GM19468 (cell line): ENCODE measurements around the gene SSUH2.
"Not testable (repeated sequence)": the region's sequence is repeated elsewhere in the genome, so short reads cannot be mapped to it uniquely, and the experiment has no call there.

Experiments
- ATAC-seq: cut with Tn5 transposase; IDR thresholded peaks from one replicate; pipeline ENCODE4 v1.9.1; 2021; ENCODE audit warnings: mild to moderate bottlenecking, moderate library complexity, moderate number of reproducible peaks; ENCODE audit not compliant: unreplicated experiment; ENCODE audit errors: extremely low read depth

The SSUH2 gene

DNA sequence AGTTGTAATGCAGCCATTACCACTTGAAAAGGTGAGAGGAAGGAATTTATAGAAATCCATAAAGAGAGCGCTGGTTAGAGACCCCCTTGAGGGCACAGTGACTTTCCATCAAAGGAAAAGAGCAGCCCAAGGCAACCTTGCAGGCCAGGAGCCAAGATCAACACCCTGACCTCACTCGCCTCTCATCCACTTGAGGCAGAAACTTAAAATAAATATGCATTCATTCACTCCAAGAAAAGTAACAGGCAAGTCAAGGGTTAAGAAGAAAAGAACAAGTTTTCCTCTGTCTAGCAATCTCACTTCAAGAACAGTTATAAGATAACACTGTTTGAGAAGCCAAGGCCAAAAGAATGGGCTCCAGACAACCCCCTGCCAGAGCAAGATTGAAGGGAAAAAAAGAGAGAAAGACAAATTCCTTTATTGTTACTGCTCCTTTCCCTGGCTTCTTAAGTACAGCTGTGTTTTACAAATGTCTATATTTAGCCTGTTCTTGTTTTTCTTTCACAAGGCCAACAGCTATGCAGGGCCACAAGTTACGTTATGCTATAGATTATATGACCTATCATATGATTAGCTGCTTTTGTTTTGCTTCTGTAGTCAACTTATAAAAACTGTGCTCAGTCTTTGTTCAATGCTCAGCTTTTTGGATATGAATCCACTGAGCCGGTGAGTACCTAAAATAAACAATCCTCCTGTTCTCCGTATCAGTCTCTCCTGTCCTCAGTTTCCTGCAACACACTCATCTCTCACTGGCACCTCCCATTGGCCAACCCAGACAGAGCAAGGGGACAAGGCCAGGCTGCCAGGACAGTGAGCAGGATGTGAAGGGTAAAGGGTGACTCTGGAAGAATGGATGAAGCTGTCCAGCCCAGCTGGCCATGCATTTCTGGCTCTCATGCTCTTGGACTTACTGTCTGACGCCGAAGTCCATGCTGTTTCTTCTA is 15.8 kb upstream of the SSUH2 start:
- ATAC-seq, result no peak

DNA sequence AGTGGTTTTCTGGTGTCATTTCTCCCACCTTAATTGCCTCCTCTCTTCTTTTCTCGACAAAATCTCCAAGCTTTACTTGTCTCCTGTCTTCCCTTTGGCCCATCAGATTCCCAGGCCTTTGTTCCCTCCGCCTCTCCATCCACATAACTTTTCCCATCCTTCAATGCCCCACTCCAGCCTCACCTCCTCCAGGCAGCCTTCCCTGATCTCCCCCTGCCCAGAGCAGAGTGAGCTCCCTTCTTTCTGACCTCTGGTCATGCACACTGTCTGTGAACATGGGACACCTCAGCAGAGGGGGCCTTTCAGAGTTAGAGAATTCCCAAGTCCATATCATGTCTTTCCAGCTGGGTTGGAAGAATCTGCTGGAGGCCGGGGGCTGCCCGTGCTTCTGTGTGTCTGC is 14.6 kb upstream of the SSUH2 start:
- no peak for ATAC-seq

DNA sequence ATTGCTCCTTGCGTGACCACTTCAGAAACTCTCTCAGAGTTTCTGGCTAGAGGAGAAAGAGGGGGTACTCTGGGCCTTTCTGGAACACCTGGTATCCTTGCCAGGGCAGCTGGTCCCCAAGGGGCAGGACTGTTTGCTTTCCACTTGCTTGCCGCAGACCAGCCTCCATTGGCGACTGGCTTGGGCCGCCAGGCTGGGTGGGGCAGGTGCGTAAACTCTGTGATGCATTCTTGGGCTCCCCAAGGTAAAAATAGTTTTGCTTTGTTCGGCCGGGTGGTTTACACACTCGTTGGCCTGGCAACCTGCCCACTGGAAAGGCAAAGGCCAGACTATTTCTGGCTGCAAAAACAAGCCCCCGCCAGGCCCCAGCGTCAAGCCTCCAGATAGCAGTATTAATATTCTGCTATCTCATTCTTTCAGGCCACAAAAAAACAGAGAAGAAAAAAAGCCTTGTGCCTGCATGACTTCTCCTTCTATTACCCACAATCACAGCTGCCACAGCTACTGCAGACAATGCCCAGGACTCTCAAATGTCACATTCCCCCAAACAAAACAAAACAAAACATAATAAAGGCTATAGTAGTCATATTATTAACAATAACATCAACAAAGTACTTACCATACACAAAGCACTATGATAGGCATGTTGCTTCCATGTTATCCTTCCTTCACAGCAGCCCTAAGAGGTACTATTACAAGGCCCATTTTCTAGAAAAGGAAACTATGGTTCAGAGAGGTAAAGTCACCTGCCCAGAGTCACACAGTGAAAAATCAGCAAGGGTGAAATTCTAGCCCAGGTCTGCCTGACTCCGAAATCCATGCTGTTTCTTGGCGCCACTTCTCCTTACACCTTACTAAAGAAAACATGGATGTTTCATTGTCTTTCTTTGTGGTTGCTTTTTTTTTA is 14.0 kb upstream of the SSUH2 start:
- peak; percentile 79 for ATAC-seq

DNA sequence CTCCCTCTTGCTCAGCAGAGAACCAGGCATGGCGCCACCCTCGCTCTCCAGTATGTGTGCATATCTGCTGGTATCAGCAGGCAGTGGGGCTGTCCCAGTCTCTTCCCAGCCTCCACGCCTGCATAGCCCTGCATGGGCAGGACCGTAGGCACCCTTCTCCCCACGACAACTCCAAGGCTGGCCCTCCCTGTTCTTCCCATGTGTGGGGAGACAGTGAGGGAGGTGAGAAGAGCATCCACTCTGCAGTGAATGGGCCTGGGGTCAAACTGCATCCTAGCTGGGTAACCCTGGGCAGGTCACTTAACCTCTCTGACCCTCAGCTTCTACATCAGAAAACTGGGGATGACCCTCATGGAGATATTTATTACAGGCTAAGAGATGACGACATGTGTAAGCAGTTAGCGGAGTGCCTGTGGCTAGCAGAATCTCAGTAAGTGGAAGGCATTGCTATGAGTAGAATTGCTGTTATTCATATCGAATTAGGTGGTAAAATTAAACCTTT is 13.3 kb upstream of the SSUH2 start:
- peak; percentile 19 for ATAC-seq

DNA sequence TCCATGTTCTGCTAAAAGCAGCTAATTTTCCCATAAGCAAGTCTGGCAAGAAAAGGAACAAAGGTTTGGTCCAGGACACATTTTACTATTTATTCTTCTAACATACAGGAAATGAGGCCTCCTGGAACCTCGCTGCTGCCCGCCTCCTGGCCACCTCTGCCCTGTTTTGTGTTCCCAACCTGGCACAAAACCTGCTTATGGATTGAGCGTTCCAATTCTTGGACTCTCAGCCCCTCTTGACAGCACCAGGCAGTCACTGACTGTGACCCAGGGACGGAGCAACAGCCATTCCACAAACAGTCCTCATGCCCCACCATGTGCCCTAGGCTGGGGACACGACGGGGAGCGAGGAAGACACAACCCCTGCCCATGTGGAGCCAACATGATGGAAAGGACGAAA is 11.6 kb upstream of the SSUH2 start:
- no peak for ATAC-seq

DNA sequence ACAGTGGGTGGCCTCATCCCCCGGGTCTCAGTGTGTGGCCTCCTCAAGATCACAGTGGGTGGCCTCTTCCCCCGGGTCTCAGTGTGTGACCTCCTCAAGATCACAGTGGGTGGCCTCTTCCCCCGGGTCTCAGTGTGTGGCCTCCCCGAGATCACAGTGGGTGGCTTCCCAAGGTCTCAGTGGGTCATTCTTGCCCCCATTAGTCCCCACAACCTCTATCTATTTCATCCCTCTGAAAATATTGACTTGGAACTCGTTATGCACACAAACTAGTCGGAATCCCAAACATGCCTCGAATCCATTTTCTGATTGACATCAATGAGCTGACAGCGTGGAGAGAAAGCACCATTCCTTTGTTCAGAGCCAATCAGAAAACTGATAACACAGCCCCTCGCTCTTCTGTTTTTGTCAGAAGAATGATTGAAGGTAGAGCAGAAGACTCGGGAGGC is 10.8 kb upstream of the SSUH2 start:
- ATAC-seq, result no peak

DNA sequence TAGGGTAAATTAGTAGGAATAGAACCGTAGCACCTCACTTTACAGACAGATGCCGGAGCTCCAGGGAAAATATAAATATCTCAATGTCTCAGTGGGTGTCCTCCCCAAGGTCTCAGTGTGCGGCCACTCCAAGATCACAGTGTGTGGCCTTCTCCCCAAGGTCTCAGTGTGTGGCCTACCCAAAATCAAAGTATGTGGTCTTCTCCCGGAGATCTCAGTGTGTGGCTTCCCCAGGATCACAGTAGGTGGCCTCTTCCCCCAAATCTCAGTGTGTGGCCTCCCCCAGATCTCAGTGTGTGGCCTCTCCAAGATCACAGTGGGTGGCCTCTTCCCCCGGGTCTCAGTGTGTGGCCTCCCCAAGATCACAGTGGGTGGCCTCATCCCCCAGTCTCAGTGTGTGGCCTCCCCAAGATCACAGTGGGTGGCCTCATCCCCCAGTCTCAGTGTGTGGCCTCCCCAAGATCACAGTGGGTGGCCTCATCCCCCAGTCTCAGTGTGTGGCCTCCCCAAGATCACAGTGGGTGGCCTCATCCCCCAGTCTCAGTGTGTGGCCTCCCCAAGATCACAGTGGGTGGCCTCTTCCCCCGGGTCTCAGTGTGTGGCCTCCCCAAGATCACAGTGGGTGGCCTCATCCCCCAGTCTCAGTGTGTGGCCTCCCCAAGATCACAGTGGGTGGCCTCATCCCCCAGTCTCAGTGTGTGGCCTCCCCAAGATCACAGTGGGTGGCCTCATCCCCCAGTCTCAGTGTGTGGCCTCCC is 10.2 kb upstream of the SSUH2 start:
- not testable (repeated sequence) for ATAC-seq

DNA sequence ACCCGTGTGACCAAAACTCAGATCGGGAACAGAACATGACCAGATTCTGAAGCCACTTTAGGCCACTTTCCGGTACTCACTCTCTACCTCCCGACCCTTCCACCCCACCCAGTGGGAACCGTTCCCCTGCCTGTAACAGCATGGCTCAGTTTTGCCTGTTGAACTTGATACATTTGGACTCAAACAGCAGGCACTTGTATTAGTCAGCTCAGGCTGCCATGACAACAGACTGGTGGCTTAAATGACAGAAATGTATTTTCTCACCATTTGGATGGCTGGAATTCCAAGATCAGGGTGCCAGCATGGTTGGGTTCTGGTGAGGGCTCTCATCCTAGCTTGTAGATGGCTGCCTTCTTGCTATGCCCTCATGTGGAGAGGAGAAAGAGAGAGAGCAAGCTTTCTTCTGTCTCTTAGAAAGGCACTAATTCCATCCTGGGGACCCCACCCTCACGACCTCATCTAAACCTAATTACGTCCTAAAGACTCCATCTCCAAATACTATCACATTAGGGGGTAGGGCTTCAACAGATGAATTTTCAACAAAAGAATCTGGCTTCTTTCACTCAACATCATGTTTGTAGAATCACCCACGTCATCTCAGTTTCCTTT is 9.3 kb upstream of the SSUH2 start:
- no peak for ATAC-seq

DNA sequence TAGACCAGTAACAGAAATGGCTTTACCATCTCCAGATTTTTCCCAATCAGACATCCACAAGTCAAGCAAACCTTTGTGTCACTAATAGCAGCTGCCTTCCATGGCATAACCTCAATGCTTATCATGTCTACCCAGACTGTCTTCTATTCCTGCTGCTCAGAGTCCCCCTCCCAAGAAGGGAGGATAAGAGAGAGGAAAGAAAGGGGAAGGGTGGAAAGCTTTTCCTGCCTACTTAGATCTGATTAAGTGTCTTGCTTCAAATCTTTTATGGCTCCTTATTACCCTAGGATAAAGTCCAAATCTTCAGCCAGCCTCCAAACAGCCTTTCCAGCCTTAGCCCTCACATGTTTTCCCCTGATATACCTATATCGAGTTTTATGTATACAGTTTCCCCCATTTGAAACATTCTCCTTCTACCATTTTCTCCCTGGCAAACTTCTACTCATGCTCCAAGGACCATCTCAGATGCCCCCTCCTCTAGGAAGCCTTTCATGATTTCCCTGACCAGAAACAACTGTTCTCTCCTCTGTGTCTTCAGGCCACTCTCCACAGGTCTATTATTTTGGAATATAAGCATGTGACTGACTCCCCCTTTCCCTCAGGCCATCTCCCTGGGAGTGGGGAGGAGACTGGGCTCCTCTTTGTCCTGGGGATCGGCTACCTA is 7.9 kb upstream of the SSUH2 start:
- no peak for ATAC-seq

DNA sequence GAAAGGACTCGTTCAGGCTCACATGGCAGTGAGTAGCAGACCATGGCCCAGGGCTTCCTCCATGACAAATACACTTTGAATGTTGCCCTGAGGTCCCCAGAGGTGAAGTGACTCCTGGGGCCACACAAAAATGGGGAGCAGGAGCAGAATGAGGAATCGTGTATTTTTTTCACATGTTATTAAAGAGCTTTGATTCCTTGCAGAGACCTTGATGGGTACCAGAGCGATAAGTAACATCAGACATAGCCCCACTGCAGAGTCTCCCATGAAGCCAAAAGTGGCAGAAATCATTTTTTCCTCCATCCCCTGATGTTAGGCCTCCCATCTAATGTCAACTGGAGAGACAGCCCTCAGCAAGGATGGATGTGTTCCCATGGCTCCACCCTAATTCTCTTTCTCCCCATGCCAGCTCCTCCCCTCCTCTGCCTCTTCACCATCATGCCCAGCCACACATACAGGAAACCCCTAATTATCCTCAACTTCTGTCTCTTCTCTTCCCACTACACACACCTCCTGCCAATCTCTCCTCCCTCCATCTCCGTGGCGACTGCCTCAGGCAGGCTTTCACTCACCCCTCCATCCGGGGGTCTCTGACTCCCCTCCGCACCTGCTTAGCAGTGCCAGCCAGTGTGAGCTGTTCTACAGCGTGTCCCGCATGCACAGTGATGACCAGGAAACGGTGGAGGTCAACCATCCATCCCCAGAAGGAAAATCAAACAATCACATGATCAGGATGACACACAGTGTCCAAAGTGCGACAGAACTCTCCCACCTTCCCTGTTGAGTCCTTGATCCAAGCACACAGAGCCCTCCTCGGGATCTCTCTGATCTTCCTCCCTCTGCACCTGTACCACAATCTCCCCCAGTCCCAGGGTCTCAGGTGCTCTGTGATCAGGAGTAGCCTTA is 7.1 kb upstream of the SSUH2 start:
- ATAC-seq, result no peak

DNA sequence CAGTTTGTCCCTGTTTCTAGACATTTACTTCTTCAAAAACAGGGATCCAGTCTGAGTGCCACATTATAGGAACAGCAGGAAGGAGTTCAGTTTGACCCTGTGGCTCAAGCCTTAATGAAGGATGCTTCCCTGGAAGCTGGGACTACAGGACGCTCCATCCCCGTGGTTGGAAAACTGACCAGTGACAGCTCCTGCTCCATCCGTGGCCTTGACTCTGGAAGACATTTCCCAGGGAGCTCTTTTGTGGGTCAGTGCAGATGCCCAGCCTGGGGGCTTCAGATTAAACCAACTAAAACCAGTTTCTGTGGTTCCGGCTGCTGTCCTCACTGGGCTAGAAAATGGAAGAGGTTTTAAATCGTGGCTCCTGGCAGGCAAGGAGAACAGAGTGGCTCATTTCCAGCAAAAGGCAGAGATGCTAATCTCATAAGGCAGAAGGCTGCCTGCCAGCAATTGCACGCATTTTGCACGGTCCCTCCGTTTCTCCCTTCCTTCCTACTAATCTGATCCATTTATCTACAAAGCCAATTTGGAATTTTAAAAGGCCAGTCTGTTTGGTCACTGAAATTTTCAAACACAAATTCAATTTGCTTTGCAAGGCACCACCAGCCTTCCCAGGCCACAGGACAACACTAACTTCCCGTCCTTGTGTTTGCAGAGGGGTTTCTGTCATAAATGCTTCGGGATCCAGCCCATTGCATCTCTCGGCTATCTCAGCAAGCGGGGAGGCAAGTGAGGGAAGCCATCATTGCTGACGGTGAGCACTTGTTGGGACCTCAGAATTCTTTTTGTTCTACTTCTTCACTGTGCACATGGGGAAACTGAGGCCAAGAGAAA is 6.2 kb upstream of the SSUH2 start:
- no peak for ATAC-seq

DNA sequence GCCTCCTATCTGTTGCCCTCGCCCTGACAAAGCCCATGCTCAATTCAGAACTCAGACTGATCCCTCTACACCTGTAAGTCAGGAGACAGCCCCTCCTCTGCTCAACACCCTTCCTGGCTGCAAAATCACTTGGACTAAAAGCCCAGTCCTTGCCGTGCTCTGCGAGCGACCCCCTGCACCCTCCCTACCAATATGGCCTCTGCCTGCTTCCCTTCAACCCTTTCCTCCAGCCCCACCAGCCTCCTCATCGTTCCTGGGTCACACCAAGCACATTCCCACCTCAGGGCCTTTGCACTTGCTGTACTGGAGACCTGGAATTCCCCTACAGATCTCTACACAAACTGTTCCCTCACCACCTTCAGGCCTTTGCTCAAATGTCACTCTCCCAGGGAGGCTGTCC is 5.2 kb upstream of the SSUH2 start:
- ATAC-seq, result no peak

DNA sequence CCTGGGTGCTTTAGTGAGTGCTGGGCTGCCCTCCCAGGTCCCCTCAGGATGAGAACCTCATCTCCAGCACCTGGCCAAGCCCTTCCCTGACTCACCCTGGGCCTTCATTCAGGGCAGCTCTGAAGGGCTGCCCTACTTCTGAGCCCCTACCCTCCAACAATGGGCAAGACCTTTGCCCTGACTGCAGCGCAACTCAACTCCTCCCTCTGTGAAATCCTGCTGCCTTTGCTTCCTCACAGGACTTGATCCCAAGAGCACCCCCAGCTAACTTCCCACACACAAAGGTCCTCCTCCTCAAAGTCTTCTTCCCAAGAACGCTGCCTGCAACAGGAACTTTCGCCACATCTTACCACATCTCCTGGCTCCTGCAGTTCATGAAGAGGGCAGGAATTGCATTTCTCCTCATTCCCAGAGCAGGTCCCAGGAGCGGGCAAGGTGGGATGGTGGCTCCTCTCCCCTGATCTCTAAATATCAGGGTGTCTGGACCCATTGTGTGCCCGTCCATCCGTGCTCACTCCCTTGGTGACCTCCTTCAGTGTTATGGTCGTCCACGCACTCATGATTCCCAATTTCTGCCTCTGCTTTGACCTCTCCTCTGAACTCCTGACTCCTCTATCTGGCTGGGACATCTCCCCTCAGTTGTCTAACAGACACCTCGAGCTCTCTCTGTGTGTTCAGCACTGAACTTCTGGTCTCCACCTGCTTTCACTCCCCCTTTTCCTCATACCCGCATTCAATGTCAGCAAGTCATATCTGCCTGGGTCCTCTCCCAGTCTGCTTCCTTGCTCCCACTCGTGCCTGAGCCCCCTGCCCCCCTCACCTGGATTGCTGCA is 4.5 kb upstream of the SSUH2 start:
- ATAC-seq, result no peak

DNA sequence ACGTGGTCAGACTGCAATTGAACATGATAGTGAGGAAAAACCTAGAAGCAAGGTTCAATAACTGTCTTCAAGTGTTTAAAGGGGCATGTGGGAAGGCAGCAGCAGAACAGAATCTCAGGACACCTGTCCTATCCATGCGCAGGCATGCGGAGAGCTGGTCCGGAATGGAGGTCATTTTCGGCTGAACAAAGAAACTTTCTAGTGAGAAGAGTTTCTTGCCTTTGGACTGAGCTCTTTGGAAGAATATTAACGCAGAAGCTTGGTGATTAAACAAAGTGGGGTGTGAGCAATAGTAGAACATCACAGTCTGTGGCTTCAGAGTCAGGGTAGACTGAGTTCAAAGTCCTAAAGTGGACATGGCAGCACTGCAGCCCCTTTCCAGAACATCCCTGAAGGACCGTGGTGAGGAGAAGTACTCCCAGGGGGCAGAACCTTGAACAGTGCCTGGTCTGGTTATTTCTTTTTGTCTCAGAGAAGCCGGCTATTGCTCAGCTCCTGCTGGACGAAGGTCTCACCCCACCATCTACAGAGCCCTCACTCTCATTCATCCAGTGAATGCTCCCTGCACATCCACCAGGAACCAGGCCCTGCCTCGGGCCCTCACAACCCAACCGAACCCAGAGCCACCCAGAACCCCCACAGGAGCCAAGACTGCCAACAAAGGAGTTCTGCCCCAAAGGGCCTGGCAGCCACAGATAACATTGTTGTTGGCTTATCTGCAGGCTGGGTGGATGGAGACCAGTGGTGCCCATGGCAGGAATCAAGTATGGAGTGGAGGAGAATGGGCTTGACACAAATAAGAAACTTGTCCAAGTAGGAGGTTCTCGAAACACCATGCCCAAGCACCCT is 2.8 kb upstream of the SSUH2 start:
- ATAC-seq, result no peak

DNA sequence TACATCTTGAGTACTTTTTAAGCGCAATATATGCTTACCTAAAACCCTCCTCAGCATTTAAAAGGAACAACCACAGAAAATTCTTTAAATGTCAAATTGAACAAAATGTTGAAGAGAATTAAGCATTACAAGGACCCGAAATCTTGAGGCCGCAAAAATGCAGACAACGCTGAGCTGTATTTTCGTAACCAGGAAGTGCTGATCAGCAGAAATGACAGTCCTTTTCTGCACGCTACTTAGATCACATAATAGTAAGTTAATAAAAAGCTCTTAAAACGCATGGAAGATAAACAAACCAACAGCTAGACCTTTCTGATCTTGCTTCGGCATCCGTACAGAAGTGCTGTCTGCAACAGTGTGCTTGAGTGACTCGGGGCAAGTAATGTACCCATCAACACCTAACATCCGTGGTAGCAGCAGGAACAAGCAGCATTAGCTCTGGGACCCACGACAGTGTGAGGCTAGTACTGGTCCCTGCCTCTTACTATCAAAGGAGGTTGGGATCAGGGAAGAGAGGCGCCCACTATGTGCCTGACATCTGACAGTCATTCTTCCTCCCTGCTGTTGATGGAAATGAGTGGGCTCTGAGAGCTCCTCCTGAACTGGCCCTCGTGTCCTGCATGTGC is 1.8 kb upstream of the SSUH2 start:
- ATAC-seq, result no peak
